ENCODE results near the gene HMGCS2.

Gene HMGCS2

GRCh38 chr1:119783354-119784185 lies 14.9 kb upstream of the HMGCS2 start:
- Histone ChIP-seq H3K79me2 (ENCODE audit: insufficient read depth, low read length) (no peaks in the 10 kb centered on the region), H3K9me3 (ENCODE audit: insufficient read depth, low read length) (no peaks in the 10 kb centered on the region), H3K4me2 (ENCODE audit: low read depth, low read length, poor library complexity, severe bottlenecking) (no peak overlapping the region), H4K20me1 (ENCODE audit: low read depth, low read length) (no peaks in the 10 kb centered on the region), H3K9me2 (replicated peaks; ENCODE audit: insufficient read depth, low read length) (no peaks in the 10 kb centered on the region), H3K27ac (ENCODE audit: low read depth, low read length) (no peak overlapping the region), H3K36me3 (ENCODE audit: low read length) (no peaks in the 10 kb centered on the region), H3F3A (ENCODE audit: insufficient read depth) (no peaks in the 10 kb centered on the region), H3K27me3 (ENCODE audit: low read length) (0 out of 2 replicates have a peak, but pooled peaks cover 3% of the 10 kb centered on the region), H2AFZ (ENCODE audit: low read depth, low read length, severe bottlenecking) (no peak overlapping the region), H3K9ac (ENCODE audit: low read length) (no peak overlapping the region), H3K4me3 (ENCODE audit: insufficient read depth, low read length, poor library complexity, severe bottlenecking) (no peak overlapping the region)
- TF ChIP-seq EZH2phosphoT487 (conservative IDR thresholded peaks at IDR 0.05; ENCODE audit: low read length) = no peak
- TF ChIP-seq, protein P1, sequence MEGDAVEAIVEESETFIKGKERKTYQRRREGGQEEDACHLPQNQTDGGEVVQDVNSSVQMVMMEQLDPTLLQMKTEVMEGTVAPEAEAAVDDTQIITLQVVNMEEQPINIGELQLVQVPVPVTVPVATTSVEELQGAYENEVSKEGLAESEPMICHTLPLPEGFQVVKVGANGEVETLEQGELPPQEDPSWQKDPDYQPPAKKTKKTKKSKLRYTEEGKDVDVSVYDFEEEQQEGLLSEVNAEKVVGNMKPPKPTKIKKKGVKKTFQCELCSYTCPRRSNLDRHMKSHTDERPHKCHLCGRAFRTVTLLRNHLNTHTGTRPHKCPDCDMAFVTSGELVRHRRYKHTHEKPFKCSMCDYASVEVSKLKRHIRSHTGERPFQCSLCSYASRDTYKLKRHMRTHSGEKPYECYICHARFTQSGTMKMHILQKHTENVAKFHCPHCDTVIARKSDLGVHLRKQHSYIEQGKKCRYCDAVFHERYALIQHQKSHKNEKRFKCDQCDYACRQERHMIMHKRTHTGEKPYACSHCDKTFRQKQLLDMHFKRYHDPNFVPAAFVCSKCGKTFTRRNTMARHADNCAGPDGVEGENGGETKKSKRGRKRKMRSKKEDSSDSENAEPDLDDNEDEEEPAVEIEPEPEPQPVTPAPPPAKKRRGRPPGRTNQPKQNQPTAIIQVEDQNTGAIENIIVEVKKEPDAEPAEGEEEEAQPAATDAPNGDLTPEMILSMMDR (IDR thresholded peaks at IDR 0.05; ENCODE audit: insufficient read depth, low read length, poor library complexity, severe bottlenecking) = no peak

- Histone ChIP-seq H3K9ac (ENCODE audit: low read length) (no peak overlapping the region), H3K27ac (ENCODE audit: low read depth, low read length) (no peak overlapping the region), H3F3A (ENCODE audit: insufficient read depth) (no peaks in the 10 kb centered on the region), H2AFZ (ENCODE audit: low read depth, low read length, severe bottlenecking) (no peak overlapping the region), H3K79me2 (ENCODE audit: insufficient read depth, low read length) (no peaks in the 10 kb centered on the region), H3K4me2 (ENCODE audit: low read depth, low read length, poor library complexity, severe bottlenecking) (no peak overlapping the region), H3K4me3 (ENCODE audit: insufficient read depth, low read length, poor library complexity, severe bottlenecking) (no peak overlapping the region), H3K36me3 (ENCODE audit: low read length) (no peaks in the 10 kb centered on the region), H3K9me3 (ENCODE audit: insufficient read depth, low read length) (no peaks in the 10 kb centered on the region), H4K20me1 (ENCODE audit: low read depth, low read length) (no peaks in the 10 kb centered on the region), H3K27me3 (ENCODE audit: low read length) (no peaks in the 10 kb centered on the region), H3K9me2 (replicated peaks; ENCODE audit: insufficient read depth, low read length) (no peaks in the 10 kb centered on the region)
- TF ChIP-seq, protein P1 (IDR thresholded peaks at IDR 0.05; ENCODE audit: insufficient read depth, low read length, poor library complexity, severe bottlenecking) = no peak
- no peak for TF ChIP-seq EZH2phosphoT487 (conservative IDR thresholded peaks at IDR 0.05; ENCODE audit: low read length)
Measured at GRCh38 chr1:119782631-119783325, 14.1 kb upstream of the HMGCS2 start.

GRCh38 chr1:119781434-119782210 lies 12.9 kb upstream of the HMGCS2 start:
- Histone ChIP-seq H3K79me2 (ENCODE audit: insufficient read depth, low read length) (no peaks in the 10 kb centered on the region), H3K27me3 (ENCODE audit: low read length) (no peaks in the 10 kb centered on the region)

More at GRCh38 chr1:119781434-119782210, 12.9 kb upstream of the HMGCS2 start:
- Histone ChIP-seq H3K9ac (ENCODE audit: low read length) (no peak overlapping the region), H3K9me3 (ENCODE audit: insufficient read depth, low read length) (no peaks in the 10 kb centered on the region), H2AFZ (ENCODE audit: low read depth, low read length, severe bottlenecking) (no peak overlapping the region), H3K4me2 (ENCODE audit: low read depth, low read length, poor library complexity, severe bottlenecking) (no peak overlapping the region), H3K36me3 (ENCODE audit: low read length) (no peaks in the 10 kb centered on the region), H3K4me3 (ENCODE audit: insufficient read depth, low read length, poor library complexity, severe bottlenecking) (no peak overlapping the region), H3K9me2 (replicated peaks; ENCODE audit: insufficient read depth, low read length) (no peaks in the 10 kb centered on the region), H3F3A (ENCODE audit: insufficient read depth) (no peaks in the 10 kb centered on the region), H4K20me1 (ENCODE audit: low read depth, low read length) (no peaks in the 10 kb centered on the region), H3K27ac (ENCODE audit: low read depth, low read length) (no peak overlapping the region)
- TF ChIP-seq, protein P1 (IDR thresholded peaks at IDR 0.05; ENCODE audit: insufficient read depth, low read length, poor library complexity, severe bottlenecking) = no peak
- TF ChIP-seq EZH2phosphoT487 (conservative IDR thresholded peaks at IDR 0.05; ENCODE audit: low read length) = no peak
